ENCODE measurements around the gene ADGRB3.
"Not testable (repeated sequence)": the region's sequence is repeated elsewhere in the genome, so short reads cannot be mapped to it uniquely, and the experiment has no call there.

The ADGRB3 gene

GRCh38 chr6:68730291-68731054, 95.4 kb downstream of the ADGRB3 start:
- Histone ChIP-seq H3K4me1 (no peaks in the 10 kb centered on the region), H3K36me3 (no peaks in the 10 kb centered on the region), H3K4me2 (no peak overlapping the region), H3K27me3 (no peaks in the 10 kb centered on the region), H3K27ac (no peak overlapping the region), H3K9me3 (no peaks in the 10 kb centered on the region), H4K20me1 (no peaks in the 10 kb centered on the region), H3K9ac (no peak overlapping the region), H3K4me3 (no peak overlapping the region)
- TF ChIP-seq Cebpa-rat (IDR thresholded peaks at IDR 0.05) = no peak

DNA sequence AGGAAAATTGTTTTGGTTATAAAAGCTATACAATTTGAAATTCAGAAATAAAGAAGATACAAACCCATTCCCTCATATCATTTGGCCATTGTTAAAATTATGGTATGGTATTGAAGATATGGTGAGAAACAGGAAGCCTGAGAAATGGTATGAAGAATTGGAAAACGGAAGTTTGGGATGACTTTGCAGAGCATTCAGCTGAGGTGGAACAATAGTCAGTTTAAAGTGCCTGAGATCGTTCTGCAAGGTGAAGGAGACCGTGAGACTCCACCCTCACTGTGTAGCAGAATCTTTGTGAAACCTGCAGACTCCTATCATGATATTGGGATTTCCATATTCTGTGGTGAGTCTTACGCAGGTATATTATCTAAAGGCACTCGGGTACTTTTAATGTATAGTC, 97.3 kb downstream of the ADGRB3 start:
- Histone ChIP-seq H3K4me1 (no peaks in the 10 kb centered on the region), H3K27ac (no peak overlapping the region), H3K4me2 (no peak overlapping the region), H4K20me1 (no peaks in the 10 kb centered on the region), H3K36me3 (no peaks in the 10 kb centered on the region), H3K9me3 (no peaks in the 10 kb centered on the region), H3K9ac (no peak overlapping the region), H3K27me3 (no peaks in the 10 kb centered on the region), H3K4me3 (no peak overlapping the region)
- no peak for TF ChIP-seq Cebpa-rat (IDR thresholded peaks at IDR 0.05)

DNA sequence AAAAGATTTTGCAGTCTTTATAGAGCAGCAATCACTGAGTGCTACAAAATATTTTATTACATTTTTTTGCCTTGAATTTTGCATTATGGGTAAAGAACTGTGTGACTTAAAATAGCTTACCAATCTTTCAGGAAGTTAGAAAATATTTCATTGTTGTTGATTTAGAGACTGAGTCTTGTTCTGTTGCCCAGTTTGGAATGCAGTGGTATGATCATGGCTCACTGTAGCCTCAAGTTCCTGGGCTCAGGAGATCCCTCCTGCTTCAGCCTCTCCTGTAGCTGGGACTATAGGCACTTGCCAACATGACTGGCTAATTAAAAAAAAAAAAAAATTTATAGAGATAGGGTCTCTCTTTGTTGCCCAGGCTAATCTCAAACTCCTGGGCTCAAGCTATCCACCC, 100.8 kb downstream of the ADGRB3 start:
- no peak overlapping the region for H3K27ac ChIP-seq
- no peaks in the 10 kb centered on the region for H3K36me3 ChIP-seq
- no peak overlapping the region for H3K9ac ChIP-seq
- H3K4me1 ChIP-seq = no peaks in the 10 kb centered on the region
- no peak overlapping the region for H3K4me2 ChIP-seq
- H4K20me1 ChIP-seq = no peaks in the 10 kb centered on the region
- no peak overlapping the region for H3K4me3 ChIP-seq
- no peaks in the 10 kb centered on the region for H3K9me3 ChIP-seq
- H3K27me3 ChIP-seq = no peaks in the 10 kb centered on the region
- TF ChIP-seq Cebpa-rat (IDR thresholded peaks at IDR 0.05) = no peak

GRCh38 chr6:68737061-68737460, 102.0 kb downstream of the ADGRB3 start:
- Histone ChIP-seq H3K27ac (no peak overlapping the region), H3K9ac (no peak overlapping the region), H3K4me1 (no peaks in the 10 kb centered on the region), H3K4me2 (no peak overlapping the region), H3K27me3 (no peaks in the 10 kb centered on the region), H3K36me3 (no peaks in the 10 kb centered on the region), H3K4me3 (no peak overlapping the region), H3K9me3 (no peaks in the 10 kb centered on the region), H4K20me1 (no peaks in the 10 kb centered on the region)
- TF ChIP-seq Cebpa-rat (IDR thresholded peaks at IDR 0.05) = no peak

GRCh38 chr6:68738039-68738438, 103.0 kb downstream of the ADGRB3 start:
- Histone ChIP-seq H3K27ac (no peak overlapping the region), H3K9ac (no peak overlapping the region), H3K4me3 (no peak overlapping the region), H3K27me3 (no peaks in the 10 kb centered on the region), H3K4me2 (no peak overlapping the region), H3K4me1 (no peaks in the 10 kb centered on the region), H3K9me3 (no peaks in the 10 kb centered on the region), H4K20me1 (no peaks in the 10 kb centered on the region), H3K36me3 (no peaks in the 10 kb centered on the region)
- TF ChIP-seq Cebpa-rat (IDR thresholded peaks at IDR 0.05) = no peak

GRCh38 chr6:68740828-68741500, 105.9 kb downstream of the ADGRB3 start:
- TF ChIP-seq Cebpa-rat (IDR thresholded peaks at IDR 0.05) = no peak
- Histone ChIP-seq H3K9ac (no peak overlapping the region), H3K4me3 (no peak overlapping the region), H3K9me3 (no peaks in the 10 kb centered on the region), H3K36me3 (no peaks in the 10 kb centered on the region), H3K27ac (no peak overlapping the region), H3K4me1 (no peaks in the 10 kb centered on the region), H3K4me2 (no peak overlapping the region), H3K27me3 (no peaks in the 10 kb centered on the region), H4K20me1 (no peaks in the 10 kb centered on the region)

DNA sequence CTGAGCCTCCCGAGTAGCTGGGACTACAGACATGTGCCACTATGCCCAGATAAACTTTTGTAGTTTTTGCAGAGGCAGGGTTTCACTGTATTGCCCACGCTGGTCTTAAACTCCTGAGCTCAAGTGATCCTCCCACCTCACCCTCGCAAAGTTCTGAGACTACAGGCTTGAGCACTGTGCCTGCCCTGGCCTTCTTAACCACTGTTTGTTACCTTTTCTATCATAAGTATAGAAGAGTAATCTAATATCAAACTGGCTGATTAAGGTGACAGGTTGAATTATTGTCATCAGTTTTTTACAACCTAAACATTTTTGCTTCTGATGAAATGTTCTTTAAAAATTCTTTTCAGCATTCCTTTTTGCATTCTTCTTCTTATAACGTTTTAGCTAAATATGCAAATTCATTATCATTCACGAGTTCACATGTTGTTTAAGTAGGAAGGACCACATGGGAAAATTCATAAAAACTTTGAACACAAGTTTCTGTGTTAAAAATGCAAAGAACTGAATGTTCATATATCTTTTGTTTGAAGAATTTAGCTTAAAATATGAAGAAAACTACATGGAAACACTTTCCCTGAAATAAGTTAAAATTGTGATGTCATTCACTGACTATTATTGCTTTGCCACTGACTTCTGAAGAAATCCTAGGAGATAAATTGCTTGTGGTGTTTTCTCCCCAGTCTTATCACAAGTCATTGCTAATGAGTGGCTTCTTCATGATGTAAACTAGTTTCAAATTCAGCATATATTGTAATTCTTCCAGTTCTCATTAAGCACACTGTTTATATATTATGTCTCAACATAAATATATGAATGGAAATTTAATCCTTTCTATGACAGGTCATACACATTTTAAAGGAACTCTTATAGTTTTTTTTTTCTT, 106.7 kb downstream of the ADGRB3 start:
- Histone ChIP-seq H3K4me3 (no peak overlapping the region), H4K20me1 (no peaks in the 10 kb centered on the region), H3K27me3 (no peaks in the 10 kb centered on the region), H3K4me1 (no peaks in the 10 kb centered on the region), H3K9ac (no peak overlapping the region), H3K4me2 (no peak overlapping the region), H3K36me3 (no peaks in the 10 kb centered on the region), H3K27ac (no peak overlapping the region), H3K9me3 (no peaks in the 10 kb centered on the region)
- no peak for TF ChIP-seq Cebpa-rat (IDR thresholded peaks at IDR 0.05)

DNA sequence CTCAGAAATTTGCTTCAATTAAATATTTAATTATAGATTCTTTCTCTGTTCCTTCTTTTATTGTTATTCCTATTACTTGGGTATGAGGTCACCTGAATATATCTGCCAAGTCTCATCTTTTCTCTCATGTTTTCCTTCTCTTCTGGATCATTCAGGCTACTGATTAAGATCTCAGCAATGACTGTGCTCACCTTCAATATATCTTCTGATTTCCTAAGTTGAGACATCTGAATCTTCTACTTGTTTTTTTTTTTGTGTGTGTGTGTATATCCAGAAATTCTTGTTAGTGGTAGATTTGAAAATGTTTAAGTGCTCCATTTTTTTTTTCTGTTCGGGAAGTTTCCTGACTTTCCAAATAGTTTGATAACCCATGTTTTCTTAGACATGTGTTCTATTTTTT, 108.0 kb downstream of the ADGRB3 start:
- H3K27me3 ChIP-seq = no peaks in the 10 kb centered on the region
- H3K27ac ChIP-seq = no peak overlapping the region
- no peaks in the 10 kb centered on the region for H3K36me3 ChIP-seq
- no peak for TF ChIP-seq Cebpa-rat (IDR thresholded peaks at IDR 0.05)
- H3K9me3 ChIP-seq = no peaks in the 10 kb centered on the region
- H3K9ac ChIP-seq = no peak overlapping the region
- no peak overlapping the region for H3K4me2 ChIP-seq
- H3K4me1 ChIP-seq = no peaks in the 10 kb centered on the region
- H4K20me1 ChIP-seq = no peaks in the 10 kb centered on the region
- H3K4me3 ChIP-seq = no peak overlapping the region

GRCh38 chr6:68744376-68744775, 109.3 kb downstream of the ADGRB3 start:
- not testable (repeated sequence) for H3K4me1 ChIP-seq, H3K9me3 ChIP-seq, H3K4me2 ChIP-seq, H3K27me3 ChIP-seq, H3K27ac ChIP-seq, H3K36me3 ChIP-seq, H3K9ac ChIP-seq, H4K20me1 ChIP-seq, H3K4me3 ChIP-seq

GRCh38 chr6:68746376-68746775, 111.3 kb downstream of the ADGRB3 start:
- H3K36me3 ChIP-seq = no peaks in the 10 kb centered on the region
- H4K20me1 ChIP-seq = no peaks in the 10 kb centered on the region
- H3K4me3 ChIP-seq = no peak overlapping the region
- no peaks in the 10 kb centered on the region for H3K9me3 ChIP-seq
- H3K4me2 ChIP-seq = no peak overlapping the region
- H3K4me1 ChIP-seq = no peaks in the 10 kb centered on the region
- no peak overlapping the region for H3K9ac ChIP-seq
- no peak for TF ChIP-seq Cebpa-rat (IDR thresholded peaks at IDR 0.05)
- H3K27me3 ChIP-seq = no peaks in the 10 kb centered on the region
- no peak overlapping the region for H3K27ac ChIP-seq

All from BLaER1 (cell line).